ENCODE results near the gene BABAM1. TPM values are rescaled to one million over a fixed set of nuclear protein-coding genes. Genes with fewer than 3 reads are reported as not detected.

The BABAM1 gene
- total and polyA plus RNA-seq, 10 of the 15 experiments (the other 5 are each of a cell fraction or from before 2014, with no cell fraction given): 11.9 to 154 (median 103) TPM

- ChIA-PET SMC1A (ENCODE audit: uncharacterized antibody, unreplicated experiment) (interaction anchor here (0.6 to 5.0 kb wide), 8 partner anchors 16 to 346 kb away, joined by 3 to 43 read pairs (median 6); partner anchors contain the start of genes ANKLE1 and USE1), CTCF (interaction anchor here (0.5 to 10.5 kb wide), 7 partner anchors 8 to 191 kb away, joined by 3 to 120 read pairs (median 4); partner anchors contain the start of genes ANKLE1, DDA1, HAUS8 and MYO9B), POLR2A (interaction anchor here (0.7 to 1.1 kb wide), 5 partner anchors 10 to 189 kb away, joined by 3 to 4 read pairs (median 3); no protein-coding TSS in a partner anchor), RAD21 (ENCODE audit: unreplicated experiment) (interaction anchor here (1.2 to 1.8 kb wide), 9 partner anchors 11 to 200 kb away, joined by 3 to 22 read pairs (median 5); partner anchors contain the start of gene ANKLE1)
- ATAC-seq (no peak), FAIRE-seq (no peak), DNase-seq (ENCODE audit: low read depth, low spot score) (no peak)
- no TSS peak for BruUV-seq (replicated peaks)
- TF ChIP-seq, protein P1, sequence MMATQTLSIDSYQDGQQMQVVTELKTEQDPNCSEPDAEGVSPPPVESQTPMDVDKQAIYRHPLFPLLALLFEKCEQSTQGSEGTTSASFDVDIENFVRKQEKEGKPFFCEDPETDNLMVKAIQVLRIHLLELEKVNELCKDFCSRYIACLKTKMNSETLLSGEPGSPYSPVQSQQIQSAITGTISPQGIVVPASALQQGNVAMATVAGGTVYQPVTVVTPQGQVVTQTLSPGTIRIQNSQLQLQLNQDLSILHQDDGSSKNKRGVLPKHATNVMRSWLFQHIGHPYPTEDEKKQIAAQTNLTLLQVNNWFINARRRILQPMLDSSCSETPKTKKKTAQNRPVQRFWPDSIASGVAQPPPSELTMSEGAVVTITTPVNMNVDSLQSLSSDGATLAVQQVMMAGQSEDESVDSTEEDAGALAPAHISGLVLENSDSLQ (IDR thresholded peaks at IDR 0.05): no peak
- no peak for TF ChIP-seq TAF1 (IDR thresholded peaks at IDR 0.05; ENCODE audit: borderline replicate concordance, low read depth, low read length)
- no peak for TF ChIP-seq FOXM1 (IDR thresholded peaks at IDR 0.05; ENCODE audit: low read depth, low read length)
- TF ChIP-seq NFIC (IDR thresholded peaks at IDR 0.05; ENCODE audit: low read depth, low read length): no peak
- TF ChIP-seq, protein P2, sequence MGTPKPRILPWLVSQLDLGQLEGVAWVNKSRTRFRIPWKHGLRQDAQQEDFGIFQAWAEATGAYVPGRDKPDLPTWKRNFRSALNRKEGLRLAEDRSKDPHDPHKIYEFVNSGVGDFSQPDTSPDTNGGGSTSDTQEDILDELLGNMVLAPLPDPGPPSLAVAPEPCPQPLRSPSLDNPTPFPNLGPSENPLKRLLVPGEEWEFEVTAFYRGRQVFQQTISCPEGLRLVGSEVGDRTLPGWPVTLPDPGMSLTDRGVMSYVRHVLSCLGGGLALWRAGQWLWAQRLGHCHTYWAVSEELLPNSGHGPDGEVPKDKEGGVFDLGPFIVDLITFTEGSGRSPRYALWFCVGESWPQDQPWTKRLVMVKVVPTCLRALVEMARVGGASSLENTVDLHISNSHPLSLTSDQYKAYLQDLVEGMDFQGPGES (IDR thresholded peaks at IDR 0.05): no peak
- no peak for TF ChIP-seq STAT3 (IDR thresholded peaks at IDR 0.05; ENCODE audit: low read depth, low read length)
- no peak for TF ChIP-seq RELA (IDR thresholded peaks at IDR 0.05; ENCODE audit: borderline replicate concordance, partially characterized antibody)
- no peak for TF ChIP-seq DPF2 (IDR thresholded peaks at IDR 0.05)
- no peak for TF ChIP-seq ZNF207 (IDR thresholded peaks at IDR 0.05; ENCODE audit: borderline replicate concordance)
- H3K9me3 ChIP-seq (replicated peaks; ENCODE audit: control insufficient read depth, insufficient read depth, low read length): no peaks in the 10 kb centered on the region
- H3K36me3 ChIP-seq (ENCODE audit: control insufficient read depth in 2 of 2, insufficient read depth in 2 of 2, low read length in 1 of 2): peaks cover 0 to 2% of the 10 kb centered on the region in 2 experiments; a peak in 1 of 4 replicates
- H4K20me1 ChIP-seq (ENCODE audit: control insufficient read depth, insufficient read depth): no peaks in the 10 kb centered on the region
- no peak overlapping the region for H3K4me3 ChIP-seq
- no peak overlapping the region; the same call in 1 of the 2 replicates for H2AFZ ChIP-seq (ENCODE audit: control insufficient read depth, low read depth, low read length)
- H3K4me2 ChIP-seq (ENCODE audit: control insufficient read depth, insufficient read depth): no peak overlapping the region
- peak overlapping the region; percentile 81 for H3K27ac ChIP-seq (ENCODE audit: control insufficient read depth, insufficient read depth)
- peak overlapping the region; percentile 66 for H3K9ac ChIP-seq (ENCODE audit: control insufficient read depth, insufficient read depth, low read length)
- peaks cover 12% of the 10 kb centered on the region for H3K4me1 ChIP-seq (ENCODE audit: control insufficient read depth, insufficient read depth, low read length)
- peaks cover 13% of the 10 kb centered on the region for H3K79me2 ChIP-seq (ENCODE audit: control insufficient read depth, insufficient read depth, low read length)
- intact Hi-C loops (cut with micrococcal nuclease; ENCODE audit: unreplicated experiment) (loop anchor here (2.0 to 10.0 kb wide), 2 partner anchors 17 to 491 kb away; no protein-coding TSS in a partner anchor), in situ Hi-C loops (cut with MboI) (no loop called here)
- H3K27me3 ChIP-seq (replicated peaks in 1 of 2; ENCODE audit: control insufficient read depth in 2 of 2, insufficient read depth in 2 of 2, low read length in 1 of 2): no peaks in the 10 kb centered on the region
- 17% methylated on average over 7 of the region's 7 CpGs for WGBS (ENCODE audit: insufficient coverage, insufficient replicate concordance, low lambda C conversion rate, missing lambda C conversion rate)
Observed at GRCh38 chr19:17266026-17266425, 1.2 kb upstream of the BABAM1 start.

Measured in GM12878 (cell line).